HEK293 (cell line): Measurements from ENCODE around the gene TLDC2.
"Not testable (repeated sequence)": the region's sequence is repeated elsewhere in the genome, so short reads cannot be mapped to it uniquely, and the experiment has no call there.

Experiments
- CTCF ChIA-PET: fragments of 350-600 bp; formaldehyde crosslinking; extraction: SDS; loops from one replicate; lab custom pipeline; 2021; ENCODE audit warnings: antibody characterized with exemption; lab: Yijun Ruan, JAX
- POLR2A ChIA-PET: fragments of 300-600 bp; formaldehyde crosslinking; extraction: SDS; loops from one replicate; lab custom pipeline; 2020; ENCODE audit warnings: antibody characterized with exemption, inconsistent platforms; lab: Yijun Ruan, JAX
- H3K27ac ChIP-seq: fragments of 200-500 bp; sonication (Bioruptor generic); 2 replicates; pipeline ENCODE4 v1.5.1; 2014; ENCODE audit warnings: low read depth, low read length, control low read depth, inconsistent platforms; ENCODE audit errors: extremely low read depth
- H3K36me3 ChIP-seq, 2 experiments: fragments of 200-500 bp in 1 of 2; sonication (Bioruptor generic) in 1 of 2; 1 replicate in 1 of 2; 2 replicates in 1 of 2; pipeline ENCODE4 v1.5.1; 2014 to 2017; ENCODE audit warnings: inconsistent platforms in 2 of 2, low read length in 2 of 2; ENCODE audit not compliant: control insufficient read depth in 2 of 2, insufficient read depth in 1 of 2
- H3K4me1 ChIP-seq: fragments of 200-500 bp; sonication (Bioruptor generic); 2 replicates; pipeline ENCODE4 v1.5.1; 2014; ENCODE audit warnings: mild to moderate bottlenecking, low read length, inconsistent platforms; ENCODE audit not compliant: control insufficient read depth, insufficient read depth
- H3K4me3 ChIP-seq: 2 replicates; pipeline ENCODE4 v1.5.1; 2011; ENCODE audit warnings: low read depth, mild to moderate bottlenecking, control low read depth, low read length, moderate library complexity
- H3K9me3 ChIP-seq: fragments of 200-500 bp; sonication (Bioruptor generic); 2 replicates; pipeline ENCODE4 v1.5.1; 2014; ENCODE audit warnings: low read depth, low read length, inconsistent platforms; ENCODE audit not compliant: control insufficient read depth, insufficient read depth
- GLI4 ChIP-seq: fragments of 450-650 bp; formaldehyde crosslinking; IDR thresholded peaks from 2 replicates; pipeline ENCODE4 v1.5.1; 2016; ENCODE audit warnings: missing biosample characterization, missing genetic modification characterization
- SP2 ChIP-seq: fragments of 450-650 bp; formaldehyde crosslinking; IDR thresholded peaks from 2 replicates; pipeline ENCODE4 v1.5.1; 2016; ENCODE audit warnings: missing biosample characterization, missing genetic modification characterization
- SP7 ChIP-seq: fragments of 450-650 bp; formaldehyde crosslinking; IDR thresholded peaks from 2 replicates; pipeline ENCODE4 v1.5.1; 2016; ENCODE audit warnings: missing biosample characterization, missing genetic modification characterization
- ZBTB10 ChIP-seq: fragments of 450-650 bp; formaldehyde crosslinking; IDR thresholded peaks from 2 replicates; pipeline ENCODE4 v1.5.1; 2016; ENCODE audit warnings: missing biosample characterization, missing genetic modification characterization
- ZEB2 ChIP-seq: fragments of 450-650 bp; formaldehyde crosslinking; IDR thresholded peaks from 2 replicates; pipeline ENCODE4 v1.5.1; 2016; ENCODE audit warnings: missing biosample characterization, missing genetic modification characterization
- ZIC2 ChIP-seq: fragments of 450-650 bp; formaldehyde crosslinking; IDR thresholded peaks from 2 replicates; pipeline ENCODE4 v1.5.1; 2016; ENCODE audit warnings: missing biosample characterization, missing genetic modification characterization
- ZNF155 ChIP-seq: fragments of 450-650 bp; formaldehyde crosslinking; IDR thresholded peaks from 2 replicates; pipeline ENCODE4 v1.5.1; 2016; ENCODE audit warnings: missing biosample characterization, missing genetic modification characterization
- ZNF169 ChIP-seq: fragments of 450-650 bp; formaldehyde crosslinking; IDR thresholded peaks from 2 replicates; pipeline ENCODE4 v1.5.1; 2016; ENCODE audit warnings: missing biosample characterization, missing genetic modification characterization
- ZNF19 ChIP-seq: fragments of 450-650 bp; formaldehyde crosslinking; IDR thresholded peaks from 2 replicates; pipeline ENCODE4; 2016; ENCODE audit warnings: missing biosample characterization, missing genetic modification characterization, low read depth
- ZNF362 ChIP-seq: fragments of 450-650 bp; formaldehyde crosslinking; IDR thresholded peaks from 2 replicates; pipeline ENCODE4 v1.5.1; 2016; ENCODE audit warnings: missing biosample characterization, missing genetic modification characterization
- ZNF394 ChIP-seq: fragments of 450-650 bp; formaldehyde crosslinking; IDR thresholded peaks from 2 replicates; pipeline ENCODE4 v1.5.1; 2016; ENCODE audit warnings: missing biosample characterization, missing genetic modification characterization, mild to moderate bottlenecking, moderate library complexity, borderline replicate concordance
- ZNF449 ChIP-seq: fragments of 450-650 bp; formaldehyde crosslinking; IDR thresholded peaks from 2 replicates; pipeline ENCODE4 v1.5.1; 2017; ENCODE audit warnings: missing biosample characterization, mild to moderate bottlenecking, missing genetic modification characterization, moderate library complexity
- ZNF544 ChIP-seq: fragments of 450-650 bp; formaldehyde crosslinking; IDR thresholded peaks from 2 replicates; pipeline ENCODE4 v1.5.0; 2017; ENCODE audit warnings: missing biosample characterization, missing genetic modification characterization
- ZNF560 ChIP-seq: fragments of 450-650 bp; formaldehyde crosslinking; IDR thresholded peaks from 2 replicates; pipeline ENCODE4 v1.5.1; 2017; ENCODE audit warnings: missing biosample characterization, missing genetic modification characterization, borderline replicate concordance
- ZNF623 ChIP-seq: fragments of 450-650 bp; formaldehyde crosslinking; IDR thresholded peaks from 2 replicates; pipeline ENCODE4 v1.5.1; 2016; ENCODE audit warnings: missing biosample characterization, missing genetic modification characterization
- ZNF658 ChIP-seq: fragments of 450-650 bp; formaldehyde crosslinking; IDR thresholded peaks from 2 replicates; pipeline ENCODE4; 2016; ENCODE audit warnings: missing biosample characterization, missing genetic modification characterization
- ZSCAN18 ChIP-seq: fragments of 450-650 bp; formaldehyde crosslinking; IDR thresholded peaks from 2 replicates; pipeline ENCODE4 v1.5.1; 2016; ENCODE audit warnings: missing biosample characterization, missing genetic modification characterization

Gene TLDC2

GRCh38 chr20:36929691-36930090, 53.8 kb downstream of the TLDC2 start:
- ChIA-PET POLR2A (no interaction called here), CTCF (interaction anchor here (0.5 kb wide), 1 partner anchor 13 kb away, joined by 3 read pairs; no protein-coding TSS in a partner anchor)
- H3K36me3 ChIP-seq = peaks cover 11 to 40% of the 10 kb centered on the region in 2 experiments

GRCh38 chr20:36932067-36932466, 56.1 kb downstream of the TLDC2 start:
- H3K27ac ChIP-seq, H3K9me3 ChIP-seq, CTCF ChIA-PET, H3K4me1 ChIP-seq, H3K4me3 ChIP-seq, POLR2A ChIA-PET: not testable (repeated sequence)
- H3K36me3 ChIP-seq = peaks cover 10 to 32% of the 10 kb centered on the region in 2 experiments; a peak in 2 of 3 replicates

More at GRCh38 chr20:36929691-36930090, 53.8 kb downstream of the TLDC2 start:
- Histone ChIP-seq H3K27ac (no peak overlapping the region), H3K4me1 (peaks cover 4% of the 10 kb centered on the region; the same call in 1 of the 2 replicates), H3K9me3 (no peaks in the 10 kb centered on the region), H3K4me3 (no peak overlapping the region)
- no peak for TF ChIP-seq ZBTB10
- no peak for TF ChIP-seq ZSCAN18 (tag by site-specific recombination)
- TF ChIP-seq ZNF623 = no peak
- no peak for TF ChIP-seq ZEB2
- TF ChIP-seq ZNF449 (tag by site-specific recombination) = no peak
- no peak for TF ChIP-seq ZNF560 (tag by site-specific recombination)
- TF ChIP-seq ZNF19 (tag by site-specific recombination) = no peak
- TF ChIP-seq SP7 (tag by site-specific recombination) = no peak
- no peak for TF ChIP-seq ZNF394 (tag by site-specific recombination)
- no peak for TF ChIP-seq ZNF544 (tag by site-specific recombination)
- no peak for TF ChIP-seq GLI4 (tag by site-specific recombination)
- no peak for TF ChIP-seq ZNF658
- TF ChIP-seq ZNF362 (tag by site-specific recombination) = no peak
- no peak for TF ChIP-seq ZIC2 (tag by site-specific recombination)
- no peak for TF ChIP-seq SP2
- TF ChIP-seq ZNF155 (tag by site-specific recombination) = no peak
- no peak for TF ChIP-seq ZNF169
